NCI-H2227 treated with DMSO at 0.1 percent for 48 hours (cell line): ENCODE measurements around the gene PPBP.
"Not testable (repeated sequence)": the region's sequence is repeated elsewhere in the genome, so short reads cannot be mapped to it uniquely, and the experiment has no call there.

ENCODE experiments used
- DNase-seq: peaks from one replicate; lab custom pipeline; 2025; lab: John Stamatoyannopoulos, UW

PPBP gene

DNA sequence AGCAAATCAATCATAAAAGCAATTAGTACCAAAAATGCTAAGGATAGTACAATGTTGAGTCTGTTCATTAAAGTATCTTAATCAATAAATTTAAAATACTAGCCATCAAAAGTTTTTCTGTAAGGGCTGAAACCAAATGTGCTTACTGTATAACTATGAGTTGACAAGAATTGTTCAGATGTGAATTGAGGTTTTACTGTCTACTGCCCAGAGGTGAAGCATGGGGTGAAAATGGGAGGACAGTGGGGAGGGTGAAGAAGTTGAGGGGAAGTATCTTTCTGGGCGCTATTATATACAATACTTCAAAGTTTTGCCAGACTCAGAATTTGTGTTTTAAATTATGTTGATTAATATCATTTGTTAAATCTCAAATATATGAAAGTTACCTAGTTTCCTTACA, 4.1 kb upstream of the PPBP start:
- DNase-seq = no peak

DNA sequence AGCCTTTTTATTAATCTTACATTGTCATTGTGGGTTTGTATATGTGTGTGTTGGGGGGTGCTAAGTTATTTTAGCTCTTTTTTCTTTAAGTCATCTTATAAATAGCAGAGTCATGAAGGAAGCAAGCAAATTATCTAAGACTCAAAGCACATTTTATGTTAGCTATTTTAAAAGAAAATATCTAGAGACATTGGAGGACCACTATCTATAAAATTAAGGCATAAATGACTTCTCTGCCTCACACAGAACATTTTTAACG, 3.7 kb upstream of the PPBP start:
- DNase-seq = no peak

DNA sequence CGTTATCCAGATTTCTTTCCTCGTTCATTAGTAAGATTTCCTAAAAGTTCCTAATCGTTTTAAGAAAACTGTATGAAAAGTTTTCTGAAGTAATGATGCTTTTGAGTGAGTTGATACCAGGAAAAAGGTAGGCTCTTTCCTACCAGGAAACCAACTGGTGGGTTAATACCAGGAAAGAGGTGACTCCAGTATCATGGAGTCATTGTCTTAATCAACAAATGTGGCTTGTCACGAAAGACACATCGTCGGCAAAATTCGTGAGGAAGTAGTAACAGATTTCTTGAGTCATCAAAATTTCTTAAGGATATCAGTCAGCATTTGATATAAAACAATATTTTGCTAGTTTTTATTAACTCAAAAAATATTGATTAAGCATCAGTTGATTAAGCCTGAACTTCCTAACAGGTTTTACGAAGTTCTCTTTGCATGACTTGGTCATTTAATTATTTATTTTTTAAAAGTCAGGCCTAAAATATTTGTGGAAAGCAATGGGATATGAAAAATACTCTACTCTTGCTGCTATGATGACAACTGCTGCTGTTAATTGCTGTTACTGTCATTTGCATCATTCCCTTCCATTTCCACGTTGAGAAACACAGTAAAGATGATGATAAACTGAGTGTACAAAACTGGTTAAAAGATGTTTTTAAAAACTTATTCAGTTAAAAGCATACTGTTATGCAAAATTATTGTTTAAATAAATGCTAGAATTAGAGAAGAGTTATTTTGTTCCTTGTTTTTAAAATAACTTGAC, 3.2 kb upstream of the PPBP start:
- no peak for DNase-seq

DNA sequence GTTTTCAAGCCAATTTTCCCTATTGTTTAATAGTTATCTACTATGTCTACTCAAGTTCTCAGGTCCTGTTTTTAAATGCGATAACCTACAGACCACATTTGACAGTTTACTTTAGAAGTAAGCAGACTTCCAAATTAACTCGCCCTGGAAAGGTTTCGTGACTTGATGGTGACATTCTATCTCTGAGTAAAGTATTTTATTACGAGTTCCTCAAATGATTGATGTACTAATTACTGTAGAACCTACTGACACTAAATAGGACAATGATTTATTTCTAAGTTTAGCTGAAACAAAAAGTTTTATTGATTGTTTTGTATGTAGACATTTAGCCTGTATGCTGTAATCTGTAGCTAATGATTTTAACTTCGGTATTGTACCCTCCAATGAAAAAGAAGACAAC, 1.9 kb upstream of the PPBP start:
- no peak for DNase-seq

DNA sequence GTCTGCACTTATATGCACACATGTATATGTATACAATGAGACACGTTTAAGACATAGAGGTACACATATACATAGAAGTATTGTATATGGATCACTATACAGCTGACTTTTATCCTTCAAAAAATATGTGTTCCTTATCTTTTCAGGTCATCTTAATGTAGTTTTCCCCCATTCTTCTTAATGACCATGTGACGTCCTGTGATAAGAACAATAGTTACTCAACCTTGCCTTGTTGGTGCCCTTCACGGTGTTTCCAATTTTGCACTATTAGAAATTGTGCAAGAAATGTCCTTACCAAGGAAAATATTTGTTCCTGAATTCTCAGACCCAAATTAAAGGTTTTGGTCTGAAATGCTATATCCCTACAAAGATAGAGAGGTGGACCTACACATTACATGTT, 1.0 kb upstream of the PPBP start:
- DNase-seq = no peak

DNA sequence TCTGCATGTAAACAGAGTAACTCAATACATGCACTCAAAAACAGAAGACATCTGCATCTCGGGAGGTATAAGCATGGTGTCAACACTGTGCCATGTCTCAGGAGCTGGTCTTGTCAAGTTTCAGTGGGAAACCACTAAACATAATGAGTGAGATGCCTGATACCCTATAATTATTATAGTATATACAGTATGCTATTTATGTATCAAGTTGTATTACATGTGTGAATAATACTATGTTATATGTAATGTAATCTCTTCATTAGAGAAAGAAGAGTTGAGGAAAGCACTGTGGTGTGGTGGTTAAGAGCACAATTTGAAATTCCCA, 2.5 kb downstream of the PPBP start:
- DNase-seq = no peak

DNA sequence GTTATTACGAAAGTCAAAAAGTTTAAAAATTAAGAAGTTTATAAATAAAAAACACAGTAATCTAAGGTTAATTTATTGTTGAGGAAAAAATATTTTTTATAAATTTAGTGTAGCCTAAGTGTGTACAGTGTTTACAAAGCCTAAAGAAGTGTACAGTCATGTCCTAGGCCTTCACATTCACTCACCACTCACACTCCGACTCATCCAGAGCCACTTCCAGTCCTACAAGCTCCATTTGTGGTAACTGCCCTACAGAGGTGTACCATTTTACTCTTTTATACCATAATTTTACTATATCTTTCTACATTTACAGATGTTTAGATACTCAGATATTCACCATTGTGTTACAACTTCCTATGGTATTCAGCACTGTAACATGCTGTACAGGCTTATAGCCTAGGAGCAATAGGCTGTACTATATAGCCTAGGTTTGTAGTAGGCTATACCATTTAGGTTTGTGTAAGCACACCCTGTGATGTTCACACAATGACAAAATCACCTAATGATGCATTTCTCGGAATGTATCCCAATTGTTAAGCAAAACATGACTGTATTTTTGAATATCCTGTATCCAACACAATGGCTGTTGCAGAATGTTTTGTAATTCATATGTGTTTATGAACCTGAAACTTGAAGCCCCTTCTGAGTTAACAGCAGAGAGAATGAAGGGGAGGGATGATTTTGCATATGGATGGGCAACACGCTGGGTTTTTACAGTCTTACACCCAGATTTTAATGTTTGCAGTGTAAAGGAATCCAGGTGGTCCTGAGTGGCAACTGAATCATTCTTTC, 3.1 kb downstream of the PPBP start:
- DNase-seq = no peak

DNA sequence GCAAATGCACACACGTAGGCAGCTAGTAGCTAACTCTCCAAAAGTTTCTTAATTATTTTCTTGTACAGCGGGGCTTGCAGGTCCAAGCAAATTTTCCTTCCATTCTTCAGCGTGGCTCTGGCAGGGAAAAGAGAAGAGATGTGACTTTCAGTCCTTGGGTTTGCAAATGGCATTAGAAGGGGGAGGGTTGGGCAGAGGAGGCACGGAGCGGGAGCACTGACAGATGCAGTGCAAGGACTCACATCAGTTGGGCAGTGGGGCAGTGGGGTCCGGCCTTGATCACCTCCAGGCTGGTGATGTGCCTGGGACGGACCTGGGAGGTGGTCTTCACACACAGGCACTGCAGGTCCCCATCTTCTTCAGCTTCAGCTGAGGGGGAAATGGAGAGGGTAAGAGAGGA, 6.8 kb downstream of the PPBP start:
- DNase-seq = not testable (repeated sequence)

DNA sequence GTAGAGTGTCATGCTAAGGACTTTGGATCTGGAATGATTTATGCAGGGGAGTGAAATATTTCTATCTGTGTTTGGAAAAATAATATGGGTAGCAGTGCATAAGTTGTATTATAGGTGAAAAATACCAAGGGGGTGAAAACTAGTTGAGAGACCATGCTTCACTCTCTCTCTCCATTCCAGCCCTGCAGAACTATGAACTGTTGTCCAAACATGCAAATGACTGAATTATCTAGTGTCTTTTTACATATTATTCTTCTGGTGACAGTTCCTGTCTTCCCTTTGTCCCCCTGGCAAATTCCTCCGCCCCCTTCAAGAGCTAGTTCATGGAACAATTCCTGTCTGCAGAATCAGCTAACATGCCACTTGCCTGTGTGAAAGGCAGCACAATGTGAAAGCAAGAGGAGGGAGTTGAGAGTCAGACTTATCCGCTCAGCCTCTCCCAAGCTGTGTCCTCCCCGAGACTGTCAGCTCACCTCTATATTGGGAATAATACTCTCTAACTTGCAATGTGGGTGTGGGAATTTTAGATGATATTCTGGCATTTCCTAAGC, 8.5 kb downstream of the PPBP start:
- DNase-seq = no peak

DNA sequence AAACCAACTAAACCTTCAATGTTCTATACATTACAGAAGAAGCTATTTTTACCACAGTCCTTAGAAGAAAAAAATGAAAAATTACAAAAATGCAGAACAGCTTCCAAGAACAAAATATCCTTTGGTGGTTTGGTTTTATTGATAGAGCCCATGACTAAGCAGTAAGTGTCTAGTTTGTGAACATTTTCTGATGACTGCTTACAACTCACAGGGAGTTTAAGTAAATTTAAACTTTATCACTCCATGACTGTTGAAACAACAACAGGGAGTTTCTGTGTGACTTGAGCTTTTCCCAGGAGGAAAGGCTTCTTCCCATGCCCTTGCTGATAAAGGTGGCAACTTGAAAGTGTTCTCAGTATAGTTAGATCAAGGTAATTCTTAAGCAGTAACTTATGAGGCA, 9.1 kb downstream of the PPBP start:
- no peak for DNase-seq

DNA sequence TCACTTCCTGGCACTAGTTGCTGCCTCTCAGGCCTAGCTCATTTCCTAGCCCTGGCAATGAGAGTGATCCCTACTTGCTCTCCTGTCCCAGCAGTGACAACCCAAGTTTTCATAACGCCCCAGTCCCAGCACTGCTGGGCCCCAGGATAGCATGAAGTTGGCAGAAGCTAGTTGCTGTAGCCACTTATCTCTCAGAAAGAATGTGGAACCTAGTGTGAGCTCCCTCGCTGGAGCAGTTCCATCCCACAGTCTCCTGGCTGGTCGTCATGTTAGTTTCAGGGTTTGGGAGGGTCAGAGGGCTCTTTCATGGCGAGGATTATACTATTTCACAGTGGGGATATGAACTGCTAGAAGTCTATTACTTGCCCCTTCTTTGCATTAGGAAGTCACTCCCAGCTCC, 11.3 kb downstream of the PPBP start:
- DNase-seq = no peak

DNA sequence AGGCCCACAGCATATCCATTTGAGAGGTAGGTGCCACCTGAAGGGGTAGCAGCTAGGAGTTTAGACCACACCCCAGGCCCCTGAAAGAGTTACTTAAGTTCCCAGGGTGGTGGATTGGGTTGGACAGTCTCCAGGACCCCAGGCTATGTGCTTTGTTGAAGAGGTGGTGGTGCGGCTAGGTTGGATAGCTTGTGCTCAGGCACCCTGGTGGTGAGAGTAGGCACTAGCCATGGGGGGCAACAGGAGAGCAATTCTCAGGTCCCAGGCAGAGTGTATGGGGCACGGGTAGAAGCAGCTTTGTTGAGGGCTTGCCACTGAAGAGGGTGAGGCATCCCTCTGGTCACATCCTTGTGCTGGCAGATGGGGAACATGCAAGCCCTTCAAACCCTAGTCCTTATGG, 11.8 kb downstream of the PPBP start:
- DNase-seq = no peak

DNA sequence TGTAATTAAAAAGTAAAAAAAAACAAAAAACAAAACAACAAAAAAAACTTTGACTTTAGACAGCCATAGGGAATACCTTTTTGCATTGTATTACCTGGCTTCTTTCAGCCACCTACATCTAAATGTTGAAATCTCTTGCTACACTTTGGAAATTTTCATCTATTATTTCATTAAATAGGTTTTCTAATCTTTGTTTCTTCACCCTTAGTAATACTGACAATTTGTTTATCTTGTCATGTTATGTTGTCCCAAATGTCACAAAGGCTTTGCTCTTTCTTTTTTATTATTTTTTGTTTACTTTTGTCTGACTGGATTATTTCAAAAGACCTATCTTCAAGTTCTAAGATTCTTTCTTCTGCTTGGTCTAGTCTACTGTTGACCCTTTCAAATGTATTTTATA, 13.6 kb downstream of the PPBP start:
- no peak for DNase-seq

DNA sequence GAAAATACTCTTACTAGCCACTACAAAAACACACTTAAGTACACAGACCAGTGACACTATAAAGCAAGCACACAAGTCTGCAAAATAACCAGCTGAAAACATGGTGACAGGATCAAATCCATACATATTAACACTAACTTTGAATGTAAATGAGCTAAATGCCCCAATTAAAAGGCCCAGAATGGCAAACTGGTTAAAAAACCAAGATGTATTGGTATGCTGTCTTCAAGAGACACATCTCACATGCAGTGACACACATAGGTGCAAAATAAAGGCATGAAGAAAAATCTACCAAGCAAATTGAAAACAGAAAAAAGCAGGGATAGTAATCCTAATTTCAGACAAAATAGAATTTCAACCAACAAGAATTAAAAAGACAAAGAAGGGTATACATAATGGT, 17.0 kb downstream of the PPBP start:
- DNase-seq = no peak

DNA sequence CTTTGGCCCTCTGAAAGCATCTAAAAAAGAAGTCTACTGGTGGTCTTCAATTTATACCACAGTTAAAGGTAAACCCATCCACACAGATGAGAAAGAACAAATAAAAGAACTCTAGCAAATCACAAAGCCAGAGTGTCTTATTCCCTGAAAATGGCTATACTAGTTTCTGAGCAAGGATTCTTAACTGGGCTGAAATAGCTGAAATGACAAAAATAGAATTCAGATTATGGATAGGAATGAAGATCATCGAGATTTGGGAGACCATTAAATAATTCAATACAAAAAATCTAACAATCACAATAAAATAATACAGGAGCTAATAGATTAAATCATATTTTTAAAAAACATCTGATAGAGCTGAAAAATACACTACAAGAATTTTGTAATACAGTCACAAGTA, 18.0 kb downstream of the PPBP start:
- DNase-seq = no peak

DNA sequence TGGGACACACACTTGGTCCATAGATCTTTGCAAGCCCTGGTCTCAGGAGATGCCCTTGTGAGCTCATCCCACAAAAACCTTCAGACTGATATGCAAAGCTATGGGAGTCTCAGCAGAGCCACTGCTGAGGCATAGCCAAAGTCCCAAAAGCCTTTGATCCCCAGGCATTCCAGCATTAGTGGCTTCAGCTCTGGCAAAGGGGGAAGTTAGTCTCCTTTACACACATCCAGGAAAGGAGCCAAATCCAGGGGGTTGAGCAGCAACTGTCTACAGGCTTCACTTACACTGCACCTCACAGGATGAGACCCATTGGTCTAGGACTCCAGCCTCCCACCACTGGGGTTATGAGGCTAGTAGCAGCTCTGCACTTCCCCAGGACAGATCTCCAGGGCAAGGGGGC, 20.1 kb downstream of the PPBP start:
- no peak for DNase-seq

DNA sequence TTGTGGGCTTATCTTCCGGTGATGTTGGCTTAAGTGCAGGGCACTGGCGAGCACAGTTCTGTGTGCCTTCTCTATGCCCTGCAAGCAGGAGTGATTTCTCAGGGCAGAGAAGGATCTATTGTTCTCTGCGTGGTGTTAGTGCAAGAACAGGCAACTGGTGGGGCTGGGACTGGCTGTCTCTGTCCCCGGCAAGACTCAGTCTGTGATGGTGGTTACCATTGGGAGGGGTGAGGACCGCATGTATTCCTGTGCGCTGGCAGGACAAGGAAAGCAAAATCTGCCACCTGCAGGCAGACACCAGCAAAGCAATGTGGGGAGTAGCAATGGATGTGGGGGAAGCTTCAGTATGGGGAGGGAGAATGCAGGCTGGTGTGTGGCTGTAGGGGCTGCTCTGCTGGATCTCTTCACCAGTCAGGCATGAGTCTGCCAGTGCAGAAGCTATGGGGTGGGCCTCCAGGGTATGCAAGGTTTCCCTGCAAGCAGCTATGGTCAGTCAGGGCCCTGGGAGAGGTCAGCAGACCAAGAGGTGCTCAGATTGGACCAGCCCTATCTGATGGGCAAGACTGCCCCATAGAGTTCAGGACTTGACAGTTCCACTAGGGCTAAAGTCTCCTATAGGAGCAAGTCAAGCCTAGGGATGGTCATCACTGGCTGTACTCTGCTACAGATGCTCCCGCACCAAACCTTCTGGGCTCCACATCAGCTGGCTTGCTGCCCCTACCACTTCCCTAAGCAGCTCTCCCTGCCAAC, 23.0 kb downstream of the PPBP start:
- DNase-seq = no peak

DNA sequence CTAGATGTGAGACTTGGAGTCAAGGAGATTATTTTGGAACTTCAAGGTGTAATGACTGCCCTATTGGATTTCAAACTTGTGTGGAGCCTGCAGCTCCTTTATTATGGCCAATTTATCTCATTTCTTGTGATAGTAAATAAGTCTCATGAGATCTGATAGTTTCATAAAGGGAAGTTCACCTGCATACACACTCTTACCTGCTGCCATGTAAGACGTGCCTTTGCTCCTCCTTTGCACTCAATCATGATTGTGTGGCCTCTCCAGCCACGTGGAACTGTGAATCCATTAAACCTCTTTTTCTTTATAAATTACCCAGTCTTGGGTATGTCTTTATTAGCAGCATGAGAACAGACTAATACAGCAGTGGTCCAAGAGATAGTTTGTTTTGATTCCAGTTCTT, 25.3 kb downstream of the PPBP start:
- DNase-seq = no peak

DNA sequence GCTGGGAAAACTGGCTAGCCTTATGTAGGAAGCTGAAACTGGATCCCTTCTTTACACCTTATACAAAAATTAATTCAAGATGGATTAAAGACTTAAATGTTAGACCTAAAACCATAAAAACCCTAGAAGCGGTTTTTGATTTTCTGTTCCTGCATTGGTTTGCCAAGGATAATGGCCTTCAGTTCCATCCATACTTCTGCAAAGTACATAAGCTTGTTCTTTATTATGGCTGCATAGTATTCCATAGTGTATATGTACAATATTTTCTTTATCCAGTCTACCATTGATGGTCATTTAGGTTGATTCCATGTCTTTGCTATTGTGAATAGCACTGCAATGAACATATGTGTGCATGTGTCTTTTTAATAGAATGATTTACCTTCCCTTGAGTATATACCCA, 28.9 kb downstream of the PPBP start:
- not testable (repeated sequence) for DNase-seq

DNA sequence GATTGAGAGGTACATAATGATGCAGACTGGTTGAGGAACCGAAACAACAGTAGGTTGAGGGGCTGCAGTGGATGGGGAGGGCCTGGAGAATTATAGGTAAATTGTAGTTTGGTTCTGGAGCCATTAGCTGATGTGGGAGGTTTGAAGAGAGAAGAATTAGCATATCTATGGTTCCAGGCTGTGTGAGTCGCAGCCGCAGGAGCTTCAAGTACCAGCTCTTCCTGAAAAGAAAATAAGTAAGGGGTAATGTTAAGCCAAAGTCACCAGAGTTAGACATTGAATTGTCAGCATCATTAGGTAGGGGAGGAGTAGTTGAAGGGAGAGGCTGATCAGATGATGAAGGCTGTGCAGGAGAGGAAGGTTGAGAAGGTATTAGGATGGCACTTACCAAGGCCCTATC, 35.6 kb downstream of the PPBP start:
- DNase-seq = no peak

DNA sequence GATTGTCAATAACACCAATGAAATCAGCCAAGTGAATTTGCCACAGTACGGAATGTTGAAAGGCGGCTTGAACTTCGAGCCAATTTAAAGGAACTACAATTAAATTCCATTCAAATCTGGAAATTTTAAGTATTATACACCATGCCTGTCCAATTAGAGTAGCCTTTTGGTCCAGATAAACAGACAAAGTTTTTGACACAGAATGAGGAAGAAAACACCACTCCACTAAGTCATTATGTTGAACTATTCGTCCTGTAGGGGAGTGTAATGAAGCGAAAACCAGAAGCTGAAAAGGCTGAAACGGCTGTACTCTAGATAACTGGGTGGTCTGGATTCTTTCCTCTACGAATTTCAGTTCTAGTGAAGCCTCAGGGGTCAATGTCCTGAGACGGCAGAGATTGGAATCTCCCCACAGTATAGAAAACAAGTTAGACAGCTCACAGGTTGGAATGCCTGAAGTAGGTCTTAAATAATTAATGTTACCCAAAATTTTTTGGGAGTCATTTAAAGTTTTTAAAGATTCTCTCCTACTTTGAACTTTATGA, 37.5 kb downstream of the PPBP start:
- not testable (repeated sequence) for DNase-seq

DNA sequence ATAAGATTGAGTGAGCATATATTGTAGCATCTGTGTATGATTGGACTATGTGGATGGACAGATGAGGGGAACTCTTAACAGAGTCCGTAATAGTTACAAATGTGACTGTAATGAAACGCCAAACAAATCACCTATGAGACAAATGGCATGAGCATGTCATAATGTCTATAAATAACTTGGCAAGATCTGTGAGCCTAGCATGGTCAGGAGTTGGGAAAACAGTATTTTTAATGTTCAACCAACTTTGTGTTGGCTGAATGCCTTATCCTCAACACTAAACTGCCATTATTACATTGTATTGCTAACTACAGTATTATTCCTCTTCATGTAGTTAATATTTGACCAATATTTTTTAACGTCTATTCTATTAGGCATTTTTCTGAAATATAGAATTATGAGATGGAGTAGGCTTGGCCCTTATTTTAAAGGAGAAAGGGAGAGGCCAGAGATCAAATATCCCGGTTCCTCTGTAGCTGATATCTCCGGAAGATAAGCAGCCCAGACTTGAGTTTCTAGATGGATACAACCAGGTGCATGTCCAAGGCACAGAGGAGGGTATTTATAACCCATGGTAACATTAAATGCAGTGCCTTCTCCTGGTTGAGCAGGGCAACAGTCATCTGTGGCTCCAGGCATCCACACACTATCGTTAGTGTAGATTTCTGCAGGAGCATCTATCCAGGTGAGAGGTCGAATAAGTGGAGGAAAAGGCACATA, 38.8 kb downstream of the PPBP start:
- DNase-seq = no peak
